Femur (tissue), 1 donor: ENCODE measurements around the gene POC1B.
"Not testable (repeated sequence)": the region's sequence is repeated elsewhere in the genome, so short reads cannot be mapped to it uniquely, and the experiment has no call there.

Source experiments
- DNase-seq: peaks from one replicate; pipeline ENCODE4 v3.0.0-alpha.2; 2017

The POC1B gene

DNA sequence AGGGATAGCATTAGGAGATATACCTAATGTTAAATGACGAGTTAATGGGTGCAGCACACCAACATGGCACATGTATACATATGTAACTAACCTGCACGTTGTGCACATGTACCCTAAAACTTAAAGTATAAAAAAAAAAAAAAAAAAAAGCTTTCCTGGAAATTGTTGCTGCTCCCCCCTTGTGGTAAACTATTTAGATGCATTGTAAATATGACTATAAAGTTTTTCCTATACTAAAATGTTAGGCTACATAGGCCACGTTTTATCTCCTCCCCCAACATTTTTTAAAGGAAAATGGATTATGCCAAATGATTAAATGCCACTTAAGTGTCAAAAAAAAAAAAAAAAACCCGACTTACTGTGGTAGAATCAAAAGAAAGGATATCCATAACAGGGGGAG is 66.6 kb downstream of the POC1B start:
- not testable (repeated sequence) for DNase-seq

DNA sequence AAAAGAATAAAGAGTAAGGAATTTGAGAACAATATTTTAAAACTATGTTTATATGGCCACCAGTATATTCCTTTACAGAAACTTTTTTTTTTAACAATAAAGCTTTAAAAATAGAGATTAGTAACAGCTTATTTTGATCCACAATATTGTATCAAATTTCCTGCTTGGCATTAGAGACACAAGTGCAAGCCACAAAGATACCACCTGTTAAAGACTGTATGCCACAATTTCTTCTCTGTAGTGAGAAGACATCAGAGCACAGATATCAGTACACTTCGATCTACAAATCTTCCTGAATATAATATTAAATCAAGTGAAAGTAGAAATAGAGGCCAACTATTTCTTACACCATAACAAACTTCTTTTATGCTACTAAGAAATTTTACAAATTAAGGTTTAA is 69.3 kb downstream of the POC1B start:
- DNase-seq: no peak

DNA sequence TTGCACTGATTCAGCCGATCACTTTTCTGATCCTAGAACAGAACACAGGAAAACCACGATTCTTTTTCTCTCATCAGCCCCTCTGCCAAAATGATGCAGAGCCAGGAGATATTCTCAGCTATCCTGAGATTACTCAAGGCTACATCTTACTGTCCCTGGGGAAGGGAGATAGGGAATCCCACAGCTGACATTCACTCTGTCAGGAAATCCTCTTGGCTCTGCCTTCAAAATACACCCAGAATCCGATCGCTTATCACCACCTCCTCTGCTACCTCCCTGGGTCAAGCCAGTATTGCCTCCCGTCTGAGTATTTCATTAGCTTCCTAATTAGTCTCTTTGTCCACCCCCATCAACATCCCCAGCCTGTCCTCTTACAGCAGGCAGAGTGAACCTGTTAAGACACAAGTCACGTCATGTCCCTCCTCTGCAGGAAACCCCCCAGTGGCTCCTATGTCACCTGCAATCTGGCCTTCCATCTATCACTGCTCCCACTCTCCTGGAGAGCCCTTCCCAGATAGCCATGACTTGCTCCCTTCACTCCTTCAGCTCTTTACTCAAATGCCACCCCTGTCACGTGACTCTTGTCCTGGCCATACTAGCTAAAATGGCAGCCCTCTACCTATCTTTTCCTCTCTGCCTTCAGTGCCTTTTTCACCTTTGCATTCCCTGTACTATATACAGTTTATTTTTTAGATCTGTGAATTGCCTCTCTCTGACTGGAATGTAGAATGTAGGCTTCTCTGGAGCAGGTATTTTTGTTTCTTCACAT is 71.6 kb downstream of the POC1B start:
- DNase-seq: no peak

DNA sequence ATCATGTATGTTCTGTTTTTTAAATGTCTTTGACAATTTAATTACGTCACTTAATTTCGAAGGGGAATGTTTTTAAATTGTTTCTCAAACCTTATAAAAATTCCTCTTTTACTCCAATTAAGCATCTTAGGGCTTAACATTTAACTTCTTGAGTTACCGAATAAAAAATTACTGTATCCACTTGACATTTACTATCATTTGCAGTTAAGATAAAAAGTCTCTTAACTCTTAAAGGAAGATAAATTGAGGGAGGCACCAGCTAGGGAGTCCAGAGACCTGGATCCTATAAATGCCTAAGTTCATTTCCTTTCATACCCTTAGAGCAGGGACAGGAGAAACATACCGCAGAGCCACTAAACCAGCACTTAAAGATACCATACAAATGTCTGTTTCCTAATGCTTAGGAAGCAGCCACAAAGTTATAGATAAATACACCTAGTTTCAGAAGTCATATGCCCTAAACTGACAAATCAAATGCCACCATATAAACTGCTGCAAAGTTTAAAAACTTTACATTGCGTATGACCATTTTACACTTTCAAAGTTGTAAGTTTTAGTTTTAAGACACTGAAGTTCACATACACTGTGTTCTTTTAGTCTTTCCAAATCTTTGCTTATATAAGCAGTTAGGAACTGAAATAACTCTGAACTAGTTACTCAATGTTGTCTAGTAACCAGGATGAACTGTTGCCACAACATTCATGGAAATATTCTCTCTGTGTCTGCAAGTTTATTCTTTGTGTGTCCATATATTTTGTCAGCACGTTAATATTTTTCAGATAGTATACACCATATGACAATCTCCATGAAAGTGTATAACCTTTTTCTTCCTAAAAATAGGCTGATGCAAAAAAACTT is 72.5 kb downstream of the POC1B start:
- no peak for DNase-seq

DNA sequence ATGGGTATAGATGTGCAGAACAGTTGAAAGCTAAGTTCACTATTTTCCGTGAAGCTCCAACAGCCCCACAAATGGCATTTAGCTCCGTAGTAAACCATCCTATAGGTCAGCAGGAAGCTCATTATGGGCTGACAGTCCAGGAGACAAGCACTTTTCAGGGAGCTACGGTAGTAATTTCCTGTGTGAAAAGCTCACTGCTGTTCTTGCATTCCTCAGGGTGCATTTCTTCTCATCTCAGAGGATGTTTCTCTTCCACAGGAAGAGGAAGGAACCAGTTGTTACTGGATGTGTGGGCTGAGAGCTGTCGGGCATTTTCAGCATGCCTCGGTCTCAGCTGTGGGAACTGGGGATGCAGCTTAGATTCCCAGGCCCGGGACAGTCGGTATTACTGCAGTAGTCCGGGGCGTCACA is 74.0 kb downstream of the POC1B start:
- DNase-seq: peak; percentile 51

DNA sequence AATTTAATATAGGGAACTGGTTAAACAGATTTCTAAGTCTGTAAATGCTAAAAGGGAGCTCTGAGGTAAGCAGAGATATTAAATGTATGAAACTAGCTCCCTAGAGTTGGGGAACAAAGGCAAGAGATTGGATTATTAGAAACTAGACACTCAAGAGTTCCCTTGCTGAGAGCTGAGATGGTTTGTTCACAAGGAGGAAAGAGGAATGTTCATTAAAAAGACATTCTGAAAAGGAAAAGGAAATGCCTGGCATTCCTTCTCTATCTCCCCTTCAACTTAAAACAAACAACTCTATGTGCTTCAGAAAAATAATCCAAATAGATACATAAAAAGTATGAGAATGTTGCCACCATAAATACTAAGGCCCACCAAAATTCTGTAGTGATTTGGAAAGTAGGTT is 74.9 kb downstream of the POC1B start:
- DNase-seq: no peak

DNA sequence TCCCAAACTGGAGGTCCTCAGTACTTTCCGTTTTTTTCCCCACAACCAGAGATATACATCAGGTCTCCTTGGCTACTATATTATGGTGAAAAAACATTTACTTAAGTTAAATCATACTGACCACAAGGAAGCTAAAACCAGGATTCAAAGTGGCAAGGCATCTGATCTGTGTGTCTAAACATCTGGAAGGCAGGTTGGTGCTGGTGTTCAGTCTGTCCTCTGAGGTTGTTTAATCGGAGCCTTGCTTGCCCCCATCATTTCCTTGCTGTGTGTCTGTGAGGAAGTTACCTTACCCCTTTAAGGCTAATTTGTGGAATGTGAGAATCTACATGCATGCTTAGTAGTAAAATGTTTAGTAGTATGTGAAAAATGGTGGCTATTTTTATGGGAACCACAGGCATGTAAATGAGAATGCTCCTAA is 76.9 kb downstream of the POC1B start:
- no peak for DNase-seq

DNA sequence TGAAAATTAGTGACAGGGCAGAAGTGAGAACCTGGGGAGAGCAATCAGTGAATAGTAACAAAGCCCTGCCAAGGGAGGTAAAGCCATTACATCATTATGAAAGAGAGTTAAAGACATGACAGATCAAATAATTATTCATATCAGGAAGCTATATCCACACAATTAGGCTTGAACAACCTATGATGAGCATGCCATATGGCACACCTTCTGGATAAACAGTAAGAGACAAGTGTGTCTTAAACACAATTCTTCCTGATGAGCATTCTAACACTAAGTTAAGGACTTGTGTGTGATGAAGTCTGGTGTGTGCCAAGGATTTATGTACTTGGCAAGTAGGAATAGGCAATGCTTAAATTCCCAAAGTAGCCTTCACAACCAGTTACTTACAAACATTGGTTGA is 77.3 kb downstream of the POC1B start:
- DNase-seq: no peak

DNA sequence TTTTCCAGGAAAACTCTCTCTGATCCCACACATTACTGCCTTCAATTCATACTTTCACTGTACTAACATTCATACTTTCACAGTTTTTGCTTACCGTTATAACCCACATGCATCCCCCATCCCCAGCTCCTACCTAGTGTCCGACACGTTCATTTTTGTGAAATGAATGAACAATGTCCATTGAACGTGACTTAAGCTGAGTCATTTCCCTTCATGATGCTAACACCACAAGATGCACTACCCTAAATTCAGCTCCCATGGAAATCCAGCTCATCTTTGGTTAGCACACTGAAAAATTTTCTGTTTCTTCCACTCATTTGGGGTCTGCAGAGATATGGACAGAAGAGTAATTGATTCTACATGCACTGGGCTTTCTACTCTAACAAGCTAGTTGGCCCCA is 85.9 kb downstream of the POC1B start:
- DNase-seq: no peak

DNA sequence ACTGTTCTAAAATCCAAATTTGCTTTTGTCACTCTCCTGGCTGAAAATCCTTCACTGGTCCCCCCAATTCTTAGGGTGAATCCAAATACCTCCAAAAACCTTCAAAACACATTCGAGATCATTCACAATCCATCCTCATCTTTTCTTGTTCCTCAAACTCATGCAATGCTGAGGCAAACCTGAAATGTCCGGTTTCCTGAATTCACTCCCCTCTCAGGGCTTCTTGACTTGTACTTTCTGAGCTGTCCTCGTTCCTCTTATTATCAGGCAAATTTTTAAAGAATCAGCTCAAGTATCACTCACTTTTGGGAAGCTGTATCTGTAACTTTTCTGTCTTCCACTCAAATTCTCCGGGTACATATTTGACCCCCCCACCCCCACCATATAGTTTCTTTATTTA is 88.6 kb downstream of the POC1B start:
- no peak for DNase-seq

DNA sequence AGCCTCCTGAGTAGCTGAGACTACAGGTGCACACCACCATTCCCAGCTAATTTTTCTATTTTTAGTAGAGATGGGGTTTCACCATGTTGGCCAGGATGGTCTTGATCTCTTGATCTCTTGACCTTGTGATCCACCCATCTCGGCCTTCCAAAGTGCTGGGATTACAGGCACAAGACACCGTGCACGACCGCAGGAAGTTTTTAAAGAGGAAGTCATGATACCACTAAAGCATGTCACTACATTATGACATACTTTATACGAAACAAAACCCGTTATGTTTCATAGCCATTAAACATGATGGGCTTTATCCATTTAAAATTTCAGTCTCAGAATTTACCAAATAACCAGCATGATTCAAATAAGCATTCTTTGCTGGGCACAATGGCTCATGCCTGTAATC is 89.8 kb downstream of the POC1B start:
- DNase-seq: no peak

DNA sequence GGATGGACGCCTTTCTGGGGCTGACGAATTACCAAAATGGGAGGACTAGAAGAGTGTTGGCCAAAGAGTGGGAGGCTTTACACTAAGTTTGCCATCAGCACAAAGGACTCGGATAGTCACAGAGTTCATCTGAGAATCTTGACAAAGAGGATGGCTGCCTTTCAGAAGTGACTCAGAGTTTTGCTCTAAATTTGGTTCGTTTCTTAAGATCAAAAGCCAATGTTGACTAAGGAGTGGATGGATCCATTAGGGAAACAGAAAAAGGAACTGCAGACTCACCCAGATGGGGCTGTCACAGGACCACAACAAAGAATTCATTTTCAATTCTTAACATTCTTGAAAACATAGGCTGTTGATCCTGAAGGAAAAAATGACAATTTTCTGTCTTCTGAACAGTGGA is 92.2 kb downstream of the POC1B start:
- DNase-seq: no peak

DNA sequence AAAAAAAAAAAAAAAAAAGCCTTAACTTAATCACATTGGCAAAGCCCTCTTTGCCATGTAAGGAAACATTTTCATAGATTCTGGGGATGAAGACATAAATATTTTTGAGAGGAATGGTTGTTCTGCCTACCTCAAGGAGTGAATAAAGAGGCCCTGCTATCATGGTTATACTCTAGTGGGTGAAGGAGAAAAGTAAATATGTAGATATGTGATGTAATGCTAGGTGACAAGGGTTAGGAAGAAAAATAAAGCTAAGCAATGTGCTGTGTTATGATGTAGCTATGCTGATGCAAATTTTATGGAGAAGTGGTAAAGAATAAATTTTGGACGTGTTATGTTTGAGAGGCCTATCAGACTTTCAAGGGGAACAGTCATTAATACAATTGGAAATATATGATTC is 93.5 kb downstream of the POC1B start:
- no peak for DNase-seq

DNA sequence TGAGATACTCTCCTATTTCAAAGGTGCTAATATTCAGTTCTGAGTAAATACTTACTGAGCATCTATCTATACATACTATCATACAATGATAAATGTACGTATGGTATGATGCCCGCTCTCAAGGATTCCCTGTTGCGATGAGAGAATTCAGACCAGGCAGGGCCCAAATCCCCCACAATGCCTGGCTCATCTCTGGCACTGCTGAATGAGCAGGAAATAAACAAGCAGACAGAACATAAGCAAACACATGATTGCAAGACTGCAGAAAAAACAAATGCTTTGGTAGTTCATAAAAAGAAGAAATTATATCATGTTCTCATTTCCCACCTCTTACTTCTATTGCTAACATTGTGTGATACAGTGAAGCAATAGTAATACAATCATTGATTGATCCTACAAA is 96.3 kb downstream of the POC1B start:
- no peak for DNase-seq

DNA sequence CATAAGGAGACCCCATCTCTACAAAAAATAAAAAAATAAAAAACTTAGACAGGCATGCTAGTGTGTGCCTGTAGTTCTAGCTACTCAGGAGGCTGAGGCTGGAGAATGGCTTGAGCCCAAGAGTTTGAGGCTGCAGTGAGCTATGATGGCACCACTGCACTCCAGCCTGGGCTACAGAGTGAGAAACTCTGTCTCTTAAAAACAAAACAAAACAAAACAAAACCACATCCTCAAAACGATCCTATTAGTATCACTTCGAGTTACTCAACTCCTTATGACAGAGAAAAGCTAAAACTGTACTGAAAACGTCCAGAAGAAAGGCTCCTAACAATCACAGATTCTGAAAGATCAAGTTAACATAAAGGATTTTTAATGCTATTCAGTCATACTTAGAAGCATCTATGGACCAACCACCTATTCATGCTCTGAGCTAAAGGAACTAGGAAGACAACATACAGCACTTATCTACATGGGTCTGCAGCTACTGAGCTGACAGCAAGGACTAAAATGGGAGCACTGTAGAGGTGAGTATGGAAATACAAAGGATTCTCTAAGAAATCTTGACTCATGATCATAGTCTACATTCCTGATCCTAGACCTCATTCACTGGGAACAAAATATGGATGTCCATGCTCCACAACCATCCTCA is 98.2 kb downstream of the POC1B start:
- no peak for DNase-seq

DNA sequence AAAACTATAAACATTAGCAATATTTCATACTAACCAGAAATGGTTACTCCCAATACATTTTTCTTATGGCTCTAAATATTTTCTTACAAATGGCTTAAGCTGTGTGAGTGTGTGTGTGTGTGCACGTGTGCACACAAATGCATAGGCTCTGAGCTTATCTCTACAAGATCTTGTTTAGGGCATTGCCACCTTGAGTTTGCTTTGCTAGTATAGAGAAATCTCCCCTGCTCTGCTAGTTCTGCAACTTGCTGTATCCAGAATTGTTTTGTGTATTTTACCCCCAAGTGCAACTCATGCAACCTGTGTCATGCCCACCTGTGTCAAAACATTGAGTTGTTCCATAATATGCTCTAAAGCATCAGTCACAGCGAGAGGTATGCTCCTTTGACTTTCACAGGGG is 101.0 kb downstream of the POC1B start:
- no peak for DNase-seq

DNA sequence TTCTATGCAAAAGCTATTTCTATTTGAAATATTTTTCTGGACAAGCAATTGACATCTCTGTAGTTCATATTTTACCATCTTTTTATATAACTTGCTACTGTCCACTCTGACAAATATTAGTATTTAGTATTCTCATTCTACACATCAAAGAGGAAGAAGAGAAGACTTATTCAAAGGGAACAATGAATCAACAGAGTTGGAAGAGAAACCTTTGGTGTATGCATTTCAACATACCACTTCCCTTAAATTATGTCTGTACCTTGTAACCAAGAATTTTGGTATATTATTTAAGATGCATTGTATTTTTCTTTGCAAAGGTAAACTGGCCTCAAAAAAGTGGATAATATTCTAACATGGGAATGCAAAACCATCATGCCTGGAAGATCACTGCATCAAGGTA is 101.5 kb downstream of the POC1B start:
- no peak for DNase-seq

DNA sequence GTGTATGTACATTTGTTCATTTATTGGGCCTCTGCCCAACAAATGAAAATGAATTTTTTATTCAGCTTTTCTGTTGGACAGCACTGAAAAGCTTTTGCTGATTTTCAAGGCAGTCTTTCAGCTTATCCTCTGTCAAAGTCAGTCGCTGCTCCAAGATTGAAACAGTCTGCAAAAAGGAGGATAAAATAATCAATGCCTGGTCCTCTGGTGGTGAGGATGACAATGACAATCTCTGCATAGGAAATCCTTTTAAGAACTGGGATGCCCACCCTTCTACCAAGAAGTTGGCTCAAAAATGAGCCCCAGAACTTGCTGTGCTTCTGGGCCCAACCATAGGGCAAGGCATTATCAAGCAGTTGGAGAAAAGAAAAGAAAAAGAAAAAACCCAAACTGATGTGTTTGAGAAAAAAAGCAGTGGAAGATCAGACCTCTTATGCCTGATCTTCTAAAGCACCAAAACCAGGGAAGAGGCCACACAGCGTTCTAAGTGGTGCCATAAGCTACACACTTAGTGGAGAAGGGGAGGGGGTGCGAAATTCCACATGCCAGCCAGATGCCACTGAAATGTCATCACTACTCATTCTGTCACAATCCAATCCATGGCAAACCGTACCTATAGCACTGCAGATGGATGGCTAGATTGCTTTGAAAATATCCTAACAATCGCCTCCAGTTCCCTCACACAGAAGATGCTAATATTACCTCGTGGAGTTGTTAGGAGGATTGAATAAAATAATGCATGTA is 104.6 kb downstream of the POC1B start:
- no peak for DNase-seq

DNA sequence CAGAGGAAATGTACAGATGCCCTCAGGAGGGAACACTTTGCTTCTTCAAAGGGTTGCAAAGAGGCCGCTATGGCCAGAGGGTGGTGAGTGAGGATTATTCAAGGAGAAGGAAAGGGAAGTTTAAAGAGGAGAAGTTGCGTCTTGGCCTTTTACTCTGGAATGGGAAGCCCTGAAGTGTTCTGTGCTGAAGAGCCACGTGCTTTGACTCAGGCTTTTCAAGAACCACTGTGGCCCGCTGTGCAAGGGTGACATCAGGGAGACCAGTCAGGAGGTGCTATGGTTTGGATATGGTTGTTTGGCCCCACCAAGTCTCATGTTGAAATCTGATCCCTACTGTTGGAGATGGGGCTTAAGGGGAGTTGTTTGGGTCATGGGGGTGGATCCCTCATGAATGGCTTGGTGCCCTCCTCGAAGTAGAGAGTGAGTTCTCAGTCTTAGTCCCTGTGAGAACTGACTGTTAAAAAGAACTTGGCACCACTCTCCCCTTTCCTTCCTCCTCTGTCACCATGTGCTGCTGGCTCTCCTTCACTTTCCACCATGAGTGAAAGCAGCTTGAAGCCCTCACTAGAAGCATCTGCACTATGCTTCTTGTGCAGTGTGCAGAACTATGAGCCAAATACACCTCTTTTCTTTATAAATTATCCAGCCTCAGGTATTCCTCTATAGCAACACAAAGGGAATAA is 107.5 kb downstream of the POC1B start:
- no peak for DNase-seq

DNA sequence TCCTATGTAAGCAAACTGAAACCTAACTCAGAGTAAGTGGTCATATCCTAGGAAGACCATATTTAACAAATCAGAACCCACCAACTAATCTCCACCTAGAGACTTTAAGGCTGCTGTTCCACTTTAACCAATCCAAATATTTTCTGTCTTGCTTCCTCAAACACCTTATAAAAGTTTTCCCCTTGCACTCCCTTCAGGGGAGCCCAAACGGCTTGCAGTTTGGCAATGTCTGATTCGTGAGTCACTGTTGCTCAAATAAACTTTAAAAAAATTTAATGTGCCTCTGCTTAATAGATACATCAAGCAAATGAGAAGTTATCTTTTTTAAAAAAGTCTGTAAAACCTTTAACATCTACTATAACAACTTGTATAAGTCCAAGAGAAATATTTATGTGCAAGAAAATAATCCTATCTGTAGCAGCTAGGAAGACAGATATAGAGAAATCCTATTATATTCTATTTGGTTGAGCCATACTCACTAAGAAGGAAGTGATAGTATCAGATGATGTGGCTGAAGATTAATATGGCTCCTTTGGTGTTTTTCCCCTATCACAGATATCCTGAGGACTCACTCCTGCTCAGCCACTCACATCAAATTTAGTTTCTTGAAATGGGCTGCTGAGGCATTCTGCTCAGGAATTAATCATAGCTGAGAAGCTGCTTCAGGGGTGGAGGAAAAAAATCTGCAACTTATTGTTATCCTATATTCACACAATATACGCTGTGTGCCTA is 108.4 kb downstream of the POC1B start:
- DNase-seq: no peak

DNA sequence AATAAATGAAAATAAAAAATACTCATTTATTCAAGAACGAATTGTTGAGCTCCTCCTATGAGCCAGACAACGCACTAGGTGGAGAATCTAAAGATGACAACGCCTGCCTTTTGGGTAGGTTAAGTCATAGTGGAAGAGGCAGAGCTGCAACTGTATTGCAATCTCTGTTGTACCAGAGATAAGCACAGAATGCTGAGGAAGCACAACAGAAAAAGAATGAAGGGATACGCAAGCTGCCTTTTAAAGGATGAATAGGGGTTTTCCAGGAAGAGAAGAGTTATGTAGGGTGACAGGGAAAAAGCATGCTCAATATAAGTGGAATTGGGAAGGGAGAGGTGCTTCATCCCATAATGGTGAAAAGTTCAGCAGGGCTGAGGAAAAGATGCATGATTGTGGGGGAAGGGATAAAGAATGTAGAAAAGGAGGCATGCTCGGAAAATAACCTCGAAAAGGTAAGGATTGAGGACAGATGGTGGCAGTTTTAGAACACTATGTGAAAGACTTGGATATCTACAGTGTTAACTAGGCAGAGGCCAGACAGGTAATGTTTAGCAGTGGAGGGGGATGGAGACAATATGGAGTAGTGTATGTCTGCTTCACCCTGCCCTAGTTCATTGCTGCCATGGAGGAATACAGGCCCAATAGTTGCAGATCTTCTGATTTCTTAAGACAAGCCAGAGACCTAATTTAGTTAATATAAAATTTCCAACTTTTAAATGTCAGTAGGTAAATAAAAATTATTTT is 109.6 kb downstream of the POC1B start:
- no peak for DNase-seq
